Mesodermal cell (in vitro differentiated cells): Measurements from ENCODE around the gene WDR88.
"Not testable (repeated sequence)": the region's sequence is repeated elsewhere in the genome, so short reads cannot be mapped to it uniquely, and the experiment has no call there.

Experiments used
- H3K27ac ChIP-seq: 2 replicates; pipeline ENCODE4 v1.7.0; 2013; ENCODE audit warnings: mild to moderate bottlenecking, low read depth, low read length, moderate library complexity; ENCODE audit not compliant: severe bottlenecking
- H3K36me3 ChIP-seq: 2 replicates; pipeline ENCODE4 v1.7.1; 2013; ENCODE audit warnings: mild to moderate bottlenecking, low read length, moderate library complexity; ENCODE audit not compliant: control insufficient read depth, insufficient read depth
- H3K4me1 ChIP-seq: one replicate; pipeline ENCODE4 v1.7.1; 2013; ENCODE audit warnings: mild to moderate bottlenecking, low read length; ENCODE audit not compliant: insufficient read depth, control insufficient read depth, poor library complexity, severe bottlenecking
- H3K4me3 ChIP-seq: 2 replicates; pipeline ENCODE4 v1.7.0; 2013; ENCODE audit warnings: low read length, control low read depth, mild to moderate bottlenecking; ENCODE audit not compliant: insufficient read depth, poor library complexity, severe bottlenecking; ENCODE audit errors: extremely low read depth
- H3K9me3 ChIP-seq: 2 replicates; pipeline ENCODE4 v1.7.1; 2013; ENCODE audit warnings: mild to moderate bottlenecking, low read length, moderate library complexity; ENCODE audit not compliant: control insufficient read depth
- WGBS, 2 experiments: methylation state at CpG; one replicate each; pipeline ENCODE4 v1.1.5; 2013; ENCODE audit warnings: missing lambda C conversion rate in 2 of 2; ENCODE audit not compliant: insufficient coverage in 2 of 2; 5-methylcytosine and 5-hydroxymethylcytosine counted together

WDR88 gene

DNA sequence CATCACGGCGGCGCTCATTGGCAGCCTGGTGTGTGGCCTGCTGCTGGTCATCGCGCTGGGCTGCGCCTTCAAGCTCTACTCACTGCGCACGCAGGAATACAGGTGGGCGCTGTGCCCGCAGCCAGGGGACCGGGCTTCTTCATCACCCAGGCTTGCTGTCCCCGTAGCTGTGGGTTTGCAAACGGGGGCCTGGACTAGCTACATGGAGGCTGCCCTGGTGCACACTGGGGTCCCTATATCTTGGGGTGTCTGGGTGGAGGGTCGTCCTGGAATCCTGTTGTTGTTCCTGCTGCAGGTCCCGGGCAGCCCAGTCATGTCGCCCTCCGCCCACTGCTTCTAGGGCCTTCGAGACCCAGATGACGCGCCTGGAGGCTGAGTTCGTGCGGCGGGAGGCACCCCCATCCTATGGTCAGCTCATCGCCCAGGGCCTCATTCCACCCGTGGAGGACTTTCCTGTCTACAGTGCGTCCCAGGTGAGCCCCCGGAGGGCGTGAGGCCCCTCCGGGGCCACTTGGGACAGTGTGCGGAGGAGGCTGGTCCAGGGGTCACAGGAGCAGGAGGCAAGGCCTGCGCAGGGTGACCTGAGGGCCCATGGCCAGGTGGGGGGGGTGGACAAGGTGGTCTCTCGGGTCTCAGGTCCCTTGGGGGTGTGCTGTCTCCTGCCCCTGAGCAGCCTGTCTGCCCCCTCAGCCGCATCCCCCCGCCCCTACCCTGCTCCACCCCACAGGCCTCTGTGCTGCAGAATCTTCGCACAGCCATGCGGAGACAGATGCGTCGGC is 74.5 kb downstream of the WDR88 start:
- no peak overlapping the region for H3K27ac ChIP-seq
- H3K9me3 ChIP-seq: no peaks in the 10 kb centered on the region
- H3K4me3 ChIP-seq: no peak overlapping the region
- H3K4me1 ChIP-seq: no peaks in the 10 kb centered on the region
- 94 to 95% methylated on average over 17 to 36 of the region's 38 CpGs for WGBS, 2 experiments
- peaks cover 13% of the 10 kb centered on the region for H3K36me3 ChIP-seq

GRCh38 chr19:33207040-33207620 is 75.2 kb downstream of the WDR88 start:
- H3K4me3 ChIP-seq: no peak overlapping the region
- H3K36me3 ChIP-seq: peaks cover 13% of the 10 kb centered on the region
- H3K9me3 ChIP-seq: no peaks in the 10 kb centered on the region
- no peaks in the 10 kb centered on the region for H3K4me1 ChIP-seq
- H3K27ac ChIP-seq: no peak overlapping the region
- WGBS, 2 experiments: 93% methylated on average over 32 to 38 of the region's 38 CpGs

DNA sequence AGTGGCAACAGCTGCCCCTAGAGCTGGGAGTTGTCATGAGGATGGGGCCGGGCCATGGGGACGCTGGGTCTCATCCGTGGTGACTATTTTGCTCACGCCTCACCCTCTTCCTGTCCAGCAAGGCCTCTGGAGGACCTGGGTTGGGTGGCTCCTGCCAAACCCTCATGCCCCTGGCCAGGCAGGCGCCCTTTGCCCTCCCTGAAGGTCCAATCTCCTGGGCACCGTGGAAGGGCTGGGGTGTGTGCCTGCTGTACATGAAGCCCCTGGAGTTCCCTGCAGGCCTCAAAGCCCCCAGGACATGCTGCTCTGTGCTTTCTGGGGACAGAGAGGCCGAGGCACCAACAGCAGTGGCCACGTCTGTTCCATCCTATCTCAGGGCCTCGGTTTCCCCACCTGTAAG is 76.0 kb downstream of the WDR88 start:
- H3K27ac ChIP-seq: no peak overlapping the region
- peaks cover 11% of the 10 kb centered on the region for H3K36me3 ChIP-seq
- H3K9me3 ChIP-seq: no peaks in the 10 kb centered on the region
- 86 to 95% methylated on average over 9 of the region's 9 CpGs for WGBS, 2 experiments
- H3K4me1 ChIP-seq: no peaks in the 10 kb centered on the region
- H3K4me3 ChIP-seq: no peak overlapping the region

DNA sequence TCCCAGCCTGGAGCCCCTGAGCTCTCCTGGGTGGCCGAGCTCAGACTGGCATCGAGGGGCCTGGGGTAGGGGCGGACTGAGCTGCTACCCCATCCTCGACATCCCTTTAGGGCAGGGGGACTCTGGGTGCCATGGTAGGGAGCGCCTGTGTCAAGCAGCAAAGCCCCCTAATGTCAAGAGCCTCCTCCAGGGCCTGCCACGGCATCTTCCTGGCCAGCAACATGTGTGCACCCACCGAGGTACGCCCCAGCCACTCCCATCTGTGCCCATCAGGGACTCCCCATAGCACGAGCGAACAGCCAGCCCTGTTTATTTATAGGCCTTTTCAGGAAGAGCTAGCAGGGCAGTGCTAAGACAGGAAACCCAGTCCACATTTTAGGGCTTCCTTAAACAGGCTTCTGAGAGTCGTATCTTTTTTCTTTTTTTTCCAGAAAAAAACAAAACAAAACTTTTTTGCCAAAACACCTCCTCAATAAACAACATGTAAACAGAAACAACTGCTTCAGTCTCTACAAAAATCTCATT is 76.5 kb downstream of the WDR88 start:
- H3K9me3 ChIP-seq: no peaks in the 10 kb centered on the region
- H3K27ac ChIP-seq: no peak overlapping the region

GRCh38 chr19:33208904-33209849 is 77.3 kb downstream of the WDR88 start:
- Histone ChIP-seq H3K4me3 (no peak overlapping the region), H3K27ac (no peak overlapping the region), H3K9me3 (no peaks in the 10 kb centered on the region), H3K36me3 (peaks cover 3% of the 10 kb centered on the region), H3K4me1 (no peaks in the 10 kb centered on the region)
- 93% methylated on average over 14 to 22 of the region's 24 CpGs for WGBS, 2 experiments

More for the DNA sequence above, 76.5 kb downstream of the WDR88 start:
- 95 to 98% methylated on average over 9 to 10 of the region's 11 CpGs for WGBS, 2 experiments
- no peak overlapping the region for H3K4me3 ChIP-seq
- H3K36me3 ChIP-seq: peaks cover 11% of the 10 kb centered on the region
- H3K4me1 ChIP-seq: no peaks in the 10 kb centered on the region

- not testable (repeated sequence) for H3K9me3 ChIP-seq, H3K27ac ChIP-seq, H3K4me3 ChIP-seq, H3K36me3 ChIP-seq, H3K4me1 ChIP-seq
- 93 to 95% methylated on average over 7 of the region's 7 CpGs for WGBS, 2 experiments
Observed at GRCh38 chr19:33209850-33210230, 77.9 kb downstream of the WDR88 start.

- H3K9me3 ChIP-seq: no peaks in the 10 kb centered on the region
- no peaks in the 10 kb centered on the region for H3K36me3 ChIP-seq
- no peak overlapping the region for H3K27ac ChIP-seq
- H3K4me1 ChIP-seq: no peaks in the 10 kb centered on the region
- H3K4me3 ChIP-seq: no peak overlapping the region
- 91 to 97% methylated on average over 10 to 21 of the region's 22 CpGs for WGBS, 2 experiments
Observed at GRCh38 chr19:33210266-33210940, 78.5 kb downstream of the WDR88 start.

DNA sequence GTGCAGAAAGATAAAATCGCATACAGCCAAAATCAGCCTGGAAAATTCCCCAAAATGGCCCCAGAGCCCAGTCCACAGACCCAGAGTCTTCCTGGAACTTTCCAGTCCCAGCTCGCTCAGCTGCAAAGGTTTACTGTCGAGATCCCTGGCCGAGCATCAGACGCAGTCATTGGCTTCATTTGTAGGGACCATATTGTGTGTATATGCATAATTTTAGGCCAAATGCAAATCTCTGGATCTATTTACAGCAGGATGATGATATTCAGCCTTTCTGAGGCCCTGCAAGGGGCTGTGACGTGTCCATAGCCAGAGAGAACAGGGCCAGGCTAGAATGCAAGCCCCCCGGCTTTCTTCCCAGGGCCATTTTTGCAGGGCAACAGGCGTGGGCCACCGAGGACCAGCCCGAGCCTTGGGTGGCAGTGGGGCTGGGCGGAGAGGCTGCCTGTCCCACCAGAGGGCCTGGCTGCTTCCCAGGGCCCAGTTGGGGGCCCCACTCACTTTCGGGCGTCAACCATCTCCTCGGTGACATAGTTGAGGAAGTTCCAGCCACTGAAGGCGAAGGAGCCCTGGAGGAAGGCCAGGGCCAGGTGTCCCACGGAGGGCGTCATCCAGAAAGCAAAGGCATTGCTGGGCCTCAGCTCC is 80.0 kb downstream of the WDR88 start:
- 86 to 90% methylated on average over 16 to 17 of the region's 17 CpGs for WGBS, 2 experiments
- no peaks in the 10 kb centered on the region for H3K36me3 ChIP-seq
- H3K9me3 ChIP-seq: no peaks in the 10 kb centered on the region
- no peak overlapping the region for H3K27ac ChIP-seq
- no peaks in the 10 kb centered on the region for H3K4me1 ChIP-seq
- no peak overlapping the region for H3K4me3 ChIP-seq

GRCh38 chr19:33212436-33213172 is 80.7 kb downstream of the WDR88 start:
- 89 to 90% methylated on average over 21 to 29 of the region's 30 CpGs for WGBS, 2 experiments
- Histone ChIP-seq H3K9me3 (no peaks in the 10 kb centered on the region), H3K4me1 (no peaks in the 10 kb centered on the region)

More at GRCh38 chr19:33212436-33213172, 80.7 kb downstream of the WDR88 start:
- Histone ChIP-seq H3K27ac (no peak overlapping the region), H3K4me3 (no peak overlapping the region), H3K36me3 (no peaks in the 10 kb centered on the region)
